Bronchial epithelial cell (primary cell): Measurements from ENCODE around the gene CLPTM1L. TPM values are rescaled to one million over a fixed set of nuclear protein-coding genes. Genes with fewer than 3 reads are reported as not detected.
A peak's percentile ranks its signal among the peaks of the same experiment; 100 is the strongest.

Experiments used
- DNase-seq: peaks from one replicate; pipeline ENCODE4 v3.0.0-alpha.2; 2010; ENCODE audit warnings: low read depth
- FAIRE-seq: peaks from 2 replicates; lab custom pipeline; 2011; peaks lifted over from hg19 to GRCh38; lab: Jason Lieb, UNC
- H3K27me3 ChIP-seq: 2 replicates; pipeline ENCODE4 v1.5.1; 2011; ENCODE audit warnings: low read length; ENCODE audit not compliant: control insufficient read depth, insufficient read depth
- H3K36me3 ChIP-seq: 2 replicates; pipeline ENCODE4 v1.5.1; 2011; ENCODE audit warnings: low read length; ENCODE audit not compliant: control insufficient read depth, insufficient read depth
- H3K4me3 ChIP-seq: 2 replicates; pipeline ENCODE4 v1.5.1; 2011; ENCODE audit warnings: mild to moderate bottlenecking, low read depth, low read length, control low read depth
- total RNA-seq: library from RNA; depleted of rRNA; stranded (reverse); fragments of >200 nt; gene quantifications from 2 replicates; pipeline ENCODE4 v1.2.1, GENCODE V29; 2014
- TF ChIP-seq, protein P1 (sequence below): IDR thresholded peaks from 2 replicates; pipeline ENCODE4 v1.5.1; 2011; ENCODE audit warnings: mild to moderate bottlenecking, moderate library complexity, low read length, control low read depth, inconsistent platforms; ENCODE audit not compliant: insufficient read depth, severe bottlenecking

CLPTM1L gene
- total RNA-seq, 1 donor from 2014 or later, result 314 TPM

DNA sequence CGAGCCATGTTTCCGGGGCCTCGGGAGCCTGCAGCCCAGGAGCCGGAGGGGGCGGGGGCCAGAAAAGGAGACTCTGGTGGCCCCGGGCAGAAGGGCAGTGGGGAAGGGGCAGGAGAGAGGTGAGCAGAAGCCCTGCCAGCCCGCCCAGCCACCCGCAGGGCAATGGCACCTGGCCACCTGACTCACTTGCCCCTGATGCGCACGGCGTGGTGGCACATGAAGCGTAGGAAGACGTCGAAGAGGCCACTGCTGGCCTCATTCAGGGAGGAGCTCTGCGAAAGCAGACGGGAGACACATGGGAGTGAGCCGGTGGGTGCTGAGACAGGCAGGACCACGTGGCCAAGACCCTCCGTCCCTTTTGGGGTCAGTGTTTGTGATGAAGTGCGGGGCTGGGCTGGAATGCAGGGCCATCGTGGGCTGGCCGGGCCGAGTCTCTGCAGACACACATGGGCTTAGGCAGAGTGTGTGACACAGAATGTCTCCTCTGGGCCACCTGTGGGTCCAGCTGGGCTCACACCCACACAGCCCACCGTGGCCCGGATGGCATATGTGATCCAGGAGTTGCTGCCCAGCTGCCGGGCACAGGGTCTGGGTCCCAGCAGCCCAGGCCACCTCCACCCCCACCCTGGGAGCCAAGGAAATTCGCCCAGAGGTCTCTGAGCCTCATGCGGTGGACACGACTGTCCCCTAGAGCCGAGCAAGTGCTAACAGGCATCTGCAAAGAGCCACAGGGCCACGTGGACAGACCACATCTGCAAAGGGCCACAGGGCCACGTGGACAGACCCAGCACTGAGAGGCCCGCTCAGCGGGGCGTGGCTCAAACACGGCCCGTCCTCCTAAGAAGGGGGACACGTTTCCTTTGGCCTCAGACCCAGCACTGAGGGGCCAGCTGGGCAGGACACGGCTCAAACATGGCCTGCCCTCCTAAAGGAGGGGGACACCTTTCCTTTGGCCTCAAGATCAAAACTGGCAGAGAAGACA is 73.7 kb downstream of the CLPTM1L start:
- FAIRE-seq (no peak), DNase-seq (no peak)
- TF ChIP-seq, protein P1, sequence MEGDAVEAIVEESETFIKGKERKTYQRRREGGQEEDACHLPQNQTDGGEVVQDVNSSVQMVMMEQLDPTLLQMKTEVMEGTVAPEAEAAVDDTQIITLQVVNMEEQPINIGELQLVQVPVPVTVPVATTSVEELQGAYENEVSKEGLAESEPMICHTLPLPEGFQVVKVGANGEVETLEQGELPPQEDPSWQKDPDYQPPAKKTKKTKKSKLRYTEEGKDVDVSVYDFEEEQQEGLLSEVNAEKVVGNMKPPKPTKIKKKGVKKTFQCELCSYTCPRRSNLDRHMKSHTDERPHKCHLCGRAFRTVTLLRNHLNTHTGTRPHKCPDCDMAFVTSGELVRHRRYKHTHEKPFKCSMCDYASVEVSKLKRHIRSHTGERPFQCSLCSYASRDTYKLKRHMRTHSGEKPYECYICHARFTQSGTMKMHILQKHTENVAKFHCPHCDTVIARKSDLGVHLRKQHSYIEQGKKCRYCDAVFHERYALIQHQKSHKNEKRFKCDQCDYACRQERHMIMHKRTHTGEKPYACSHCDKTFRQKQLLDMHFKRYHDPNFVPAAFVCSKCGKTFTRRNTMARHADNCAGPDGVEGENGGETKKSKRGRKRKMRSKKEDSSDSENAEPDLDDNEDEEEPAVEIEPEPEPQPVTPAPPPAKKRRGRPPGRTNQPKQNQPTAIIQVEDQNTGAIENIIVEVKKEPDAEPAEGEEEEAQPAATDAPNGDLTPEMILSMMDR, result no peak
- H3K27me3 ChIP-seq, result no peaks in the 10 kb centered on the region
- no peak overlapping the region for H3K4me3 ChIP-seq
- no peaks in the 10 kb centered on the region for H3K36me3 ChIP-seq

DNA sequence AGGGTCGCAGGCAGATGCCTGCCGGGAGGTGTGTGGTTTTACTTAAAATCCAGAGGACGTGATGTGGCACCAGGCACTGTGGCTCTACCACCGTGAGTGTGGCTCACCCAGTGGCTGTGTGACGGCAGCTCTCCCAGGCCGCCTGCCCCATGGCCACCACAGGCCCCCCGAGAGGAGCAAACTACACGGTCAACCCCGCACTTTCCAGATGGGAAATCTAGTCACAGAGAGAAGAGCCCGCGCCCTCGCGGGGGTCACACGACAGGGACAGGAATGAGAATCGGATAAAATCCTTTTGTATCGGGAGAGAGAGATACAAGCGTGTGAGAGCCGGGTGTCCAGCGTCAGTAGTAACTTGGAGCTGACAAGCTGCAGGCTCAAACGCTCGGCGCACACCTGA is 74.5 kb downstream of the CLPTM1L start:
- no peak for FAIRE-seq
- Histone ChIP-seq H3K36me3 (no peaks in the 10 kb centered on the region), H3K4me3 (no peak overlapping the region), H3K27me3 (no peaks in the 10 kb centered on the region)
- no peak for DNase-seq
- TF ChIP-seq, protein P1, result no peak

DNA sequence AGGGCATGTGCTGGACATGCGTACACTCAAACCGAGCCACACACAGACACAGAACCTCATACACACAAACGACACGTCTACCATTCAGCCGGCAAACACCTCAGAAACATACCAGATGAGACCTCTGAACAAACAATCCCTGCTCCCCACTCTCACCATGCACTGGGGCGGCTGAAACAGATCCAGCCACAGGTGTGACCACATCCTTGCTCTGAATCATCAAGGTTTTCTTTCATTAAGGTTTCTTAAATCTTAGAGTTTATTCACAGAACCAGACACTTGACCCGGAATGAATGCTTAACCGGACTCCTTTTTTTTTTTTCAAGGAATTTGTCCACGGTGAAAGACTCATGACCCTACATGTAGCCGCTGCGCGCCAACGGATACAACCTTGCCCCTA is 76.2 kb downstream of the CLPTM1L start:
- Histone ChIP-seq H3K27me3 (no peaks in the 10 kb centered on the region), H3K36me3 (no peaks in the 10 kb centered on the region), H3K4me3 (no peak overlapping the region)
- TF ChIP-seq, protein P1, result no peak
- no peak for FAIRE-seq
- peak; percentile 3 for DNase-seq

DNA sequence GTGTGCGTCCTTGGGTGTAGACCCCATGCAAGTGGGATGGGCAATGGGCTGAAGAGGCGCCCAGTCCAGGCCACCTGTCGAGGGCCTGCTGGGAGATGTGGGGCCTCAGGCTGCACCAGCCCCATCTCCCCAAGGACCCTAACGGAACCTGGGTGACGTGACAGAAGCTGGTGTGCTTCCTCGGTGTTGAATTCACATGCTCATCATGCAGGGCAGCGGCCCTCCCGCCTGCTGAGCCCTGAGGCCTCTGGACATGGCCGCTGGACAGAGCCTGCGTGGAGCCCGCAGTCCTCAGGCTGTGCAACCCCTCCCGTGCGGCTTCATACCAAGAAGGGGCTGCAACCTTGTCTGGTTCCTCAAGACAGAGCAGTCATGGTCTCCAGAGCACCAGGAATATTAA is 76.8 kb downstream of the CLPTM1L start:
- TF ChIP-seq, protein P1, result no peak
- FAIRE-seq (no peak), DNase-seq (no peak)
- no peaks in the 10 kb centered on the region for H3K27me3 ChIP-seq
- no peaks in the 10 kb centered on the region for H3K36me3 ChIP-seq
- no peak overlapping the region for H3K4me3 ChIP-seq

Other genes with a start within 250 kb of the CLPTM1L start
- gene SLC12A7, start 233.0 kb downstream of the CLPTM1L start, total RNA-seq, result 10.3 and 14.5 TPM in 2 replicates
- not detected in 2 replicates for gene SLC6A19, start 143.5 kb downstream of the CLPTM1L start, total RNA-seq
- not detected in 2 replicates for gene SLC6A18, start 119.7 kb downstream of the CLPTM1L start, total RNA-seq
- under 0.01 TPM in 1 of 2 replicates, not detected in the other for gene TERT, start 50.0 kb downstream of the CLPTM1L start, total RNA-seq
- gene SLC6A3, start 100.3 kb upstream of the CLPTM1L start, total RNA-seq, result not detected in 2 replicates
- 18.8 and 25.3 TPM in 2 replicates for gene LPCAT1, start 178.9 kb upstream of the CLPTM1L start, total RNA-seq